CD4-positive, alpha-beta T cell treated with Interleukin-15 for 4 hours (primary cell): ENCODE results near the gene ENO2.
"Not testable (repeated sequence)": the region's sequence is repeated elsewhere in the genome, so short reads cannot be mapped to it uniquely, and the experiment has no call there.

ENCODE experiments used
- DNase-seq: peaks from one replicate; pipeline ENCODE4 v3.0.0-alpha.2; 2020; ENCODE audit warnings: low spot score

Gene ENO2

GRCh38 chr12:6914246-6914946 lies at the start of gene ENO2:
Gene ENO2, plus strand, starts transcription at chr12:6914580. Its CDS starts 1,253 bp downstream, at chr12:6915833.
- DNase-seq, result peak; percentile 89

- DNase-seq, result not testable (repeated sequence)
Observed at GRCh38 chr12:6865307-6865706, 49.1 kb upstream of the ENO2 start.

- DNase-seq, result no peak
Observed at GRCh38 chr12:6866163-6866919, 48.0 kb upstream of the ENO2 start.

GRCh38 chr12:6866920-6867412 lies 47.4 kb upstream of the ENO2 start:
- DNase-seq, result no peak

- peak; percentile 79 for DNase-seq
Observed at GRCh38 chr12:6867413-6868210, 46.8 kb upstream of the ENO2 start, which contains the start of gene TPI1. Gene TPI1, plus strand, starts transcription at chr12:6867531. Its CDS starts 36 bp downstream, at chr12:6867567.

GRCh38 chr12:6868211-6869048 lies 46.0 kb upstream of the ENO2 start:
- peak; percentile 11 for DNase-seq

- DNase-seq, result peak; percentile 89
Observed at GRCh38 chr12:6869049-6870021, 45.0 kb upstream of the ENO2 start.

GRCh38 chr12:6870304-6870703 lies 44.1 kb upstream of the ENO2 start:
- not testable (repeated sequence) for DNase-seq

- peak; percentile 23 for DNase-seq
Observed at GRCh38 chr12:6871052-6871957, 43.1 kb upstream of the ENO2 start.

GRCh38 chr12:6872073-6873048 lies 42.0 kb upstream of the ENO2 start:
- peak; percentile 85 for DNase-seq

GRCh38 chr12:6873094-6874014 lies 41.0 kb upstream of the ENO2 start, which contains the start of gene SPSB2:
Gene SPSB2, minus strand, starts transcription at chr12:6873303. Its CDS starts 402 bp downstream, at chr12:6872901.
- DNase-seq, result peak; percentile 98

- not testable (repeated sequence) for DNase-seq
Observed at GRCh38 chr12:6874015-6874368, 40.4 kb upstream of the ENO2 start.

GRCh38 chr12:6879824-6880223 lies 34.6 kb upstream of the ENO2 start:
- DNase-seq, result not testable (repeated sequence)

GRCh38 chr12:6883252-6883651 lies 31.1 kb upstream of the ENO2 start:
- DNase-seq, result no peak

- DNase-seq, result no peak
Observed at GRCh38 chr12:6883683-6884082, 30.7 kb upstream of the ENO2 start.

- no peak for DNase-seq
Observed at GRCh38 chr12:6884539-6884938, 29.8 kb upstream of the ENO2 start.
